HCT116 (cell line): ENCODE measurements around the gene CD7. TPM values are rescaled to one million over a fixed set of nuclear protein-coding genes. Genes with fewer than 3 reads are reported as not detected.

Experiments
- ATAC-seq: fragments of 200-7000 bp; cut with Tn5 transposase; 2 replicates; pipeline ENCODE4 v1.9.1; 2020; ENCODE audit warnings: mild to moderate bottlenecking, moderate library complexity
- BruUV-seq: library from RNA; stranded (reverse); fragments of 400-500 nt; replicated peaks from 2 replicates; lab custom pipeline; 2021; lab: Mats Ljungman, UMichigan
- CTCF ChIA-PET: fragments of 300-600 bp; sonication (Branson Sonifier 250); formaldehyde crosslinking; loops from one replicate; lab custom pipeline; 2021; ENCODE audit warnings: antibody characterized with exemption; lab: Charles Lee
- POLR2A ChIA-PET: fragments of 300-600, 350-600 bp; sonication (Branson Sonifier 250); formaldehyde crosslinking; loops from one replicate; lab custom pipeline; 2021; ENCODE audit warnings: antibody characterized with exemption; lab: Charles Lee
- RAD21 ChIA-PET, 2 experiments: fragments of 300-600 bp; sonication (Branson Sonifier 250); formaldehyde crosslinking; loops; one replicate each; lab custom pipeline; 2023; ENCODE audit warnings: low total read pairs in 2 of 2; ENCODE audit not compliant: uncharacterized antibody in 2 of 2, unreplicated experiment in 2 of 2, low non-redundant PET in 1 of 2; lab: Charles Lee
- DNase-seq: peaks from one replicate; pipeline ENCODE4 v3.0.0-alpha.2; 2010; ENCODE audit warnings: low read depth, low spot score
- H2AFZ ChIP-seq: fragments of 200-600 bp; shearing (Covaris generic), sonication (generic); 2 replicates; pipeline ENCODE4 v1.6.1; 2017; ENCODE audit warnings: low read depth, mixed run types, mixed read lengths, antibody characterized with exemption, low read length; ENCODE audit not compliant: poor library complexity, severe bottlenecking
- H3K27ac ChIP-seq: 2 replicates; pipeline ENCODE4 v1.5.1; 2012; ENCODE audit warnings: low read depth, low read length
- H3K27me3 ChIP-seq: fragments of 200-600 bp; sonication (generic); 2 replicates; pipeline ENCODE4 v1.6.1; 2016; ENCODE audit warnings: mixed run types, low read length, mixed read lengths; ENCODE audit not compliant: insufficient read depth
- H3K36me3 ChIP-seq, 2 experiments: fragments of 200-500 bp in 1 of 2; fragments of 200-600 bp in 1 of 2; sonication (Bioruptor generic) in 1 of 2; sonication (generic) in 1 of 2; 2 replicates each; pipeline versions ENCODE4 v1.5.1 to v1.6.1; 2014 to 2016; ENCODE audit warnings: low read length in 2 of 2, inconsistent platforms in 1 of 2, mixed read lengths in 1 of 2, mixed run types in 1 of 2; ENCODE audit not compliant: insufficient read depth in 2 of 2, control insufficient read depth in 1 of 2
- H3K4me1 ChIP-seq, 2 experiments: fragments of 200-600 bp in 1 of 2; sonication (generic) in 1 of 2; 2 replicates each; pipeline versions ENCODE4 v1.5.1 to v1.6.1; 2012 to 2017; ENCODE audit warnings: low read length in 2 of 2, inconsistent platforms in 1 of 2, mild to moderate bottlenecking in 1 of 2, mixed read lengths in 1 of 2, mixed run types in 1 of 2, moderate library complexity in 1 of 2; ENCODE audit not compliant: insufficient read depth in 2 of 2, control insufficient read depth in 1 of 2
- H3K4me2 ChIP-seq: fragments of 200-600 bp; sonication (generic); 2 replicates; pipeline ENCODE4 v1.6.1; 2017; ENCODE audit warnings: mixed run types, low read length, mixed read lengths
- H3K4me3 ChIP-seq, 2 experiments: fragments of 200-600 bp in 1 of 2; sonication (generic) in 1 of 2; replicated peaks in 1 of 2; 2 replicates each; pipeline ENCODE4 v1.5.1; 2011 to 2016; ENCODE audit warnings: low read length in 2 of 2, control low read depth in 1 of 2, low read depth in 1 of 2, mild to moderate bottlenecking in 1 of 2, mixed read lengths in 1 of 2, mixed run types in 1 of 2
- H3K79me2 ChIP-seq: fragments of 200-600 bp; sonication (generic); 2 replicates; pipeline ENCODE4 v1.6.1; 2017; ENCODE audit warnings: mild to moderate bottlenecking, mixed run types, low read length, moderate library complexity, mixed read lengths; ENCODE audit not compliant: insufficient read depth
- H3K9ac ChIP-seq: fragments of 200-600 bp; sonication (generic); 2 replicates; pipeline ENCODE4 v1.6.1; 2016; ENCODE audit warnings: low read length, mixed read lengths
- H3K9me2 ChIP-seq: fragments of 200-600 bp; sonication (generic), shearing (Covaris generic); 2 replicates; pipeline ENCODE4 v1.6.1; 2017; ENCODE audit warnings: mixed run types, mild to moderate bottlenecking, moderate library complexity; ENCODE audit not compliant: insufficient read depth
- H3K9me3 ChIP-seq, 2 experiments: fragments of 200-500 bp in 1 of 2; fragments of 200-600 bp in 1 of 2; sonication (Bioruptor generic) in 1 of 2; sonication (generic) in 1 of 2; 2 replicates each; pipeline ENCODE4 v1.6.1; 2014 to 2017; ENCODE audit warnings: low read length in 2 of 2, mixed read lengths in 2 of 2, inconsistent platforms in 1 of 2, low read depth in 1 of 2, mild to moderate bottlenecking in 1 of 2, mixed run types in 1 of 2, moderate library complexity in 1 of 2; ENCODE audit not compliant: control insufficient read depth in 1 of 2, insufficient read depth in 1 of 2
- H4K20me1 ChIP-seq: fragments of 200-600 bp; sonication (generic), shearing (Covaris generic); 2 replicates; pipeline ENCODE4 v1.6.1; 2017; ENCODE audit warnings: mixed run types, mild to moderate bottlenecking, moderate library complexity; ENCODE audit not compliant: insufficient read depth
- CBX3 ChIP-seq: IDR thresholded peaks from 2 replicates; pipeline ENCODE4 v1.6.1; 2012; ENCODE audit warnings: low read depth
- YY1 ChIP-seq: IDR thresholded peaks from 2 replicates; pipeline ENCODE4 v1.6.1; 2011; ENCODE audit warnings: low read length, low read depth, moderate library complexity, mild to moderate bottlenecking; ENCODE audit not compliant: insufficient replicate concordance; ENCODE audit errors: extremely low read depth
- ZFX ChIP-seq: fragments of 450-650 bp; IDR thresholded peaks from 2 replicates; pipeline ENCODE4 v1.6.1; 2017
- intact Hi-C: fragments of 100-400 bp; cut with micrococcal nuclease; formaldehyde crosslinking; loops from 2 replicates; pipeline ENCODE4 v1.10.0; 2022
- total RNA-seq: library from RNA; stranded (reverse); gene quantifications from one replicate; pipeline ENCODE4 v1.2.1, GENCODE V29; 2021; ENCODE audit not compliant: unreplicated experiment
- TF ChIP-seq, protein P1 (sequence below): IDR thresholded peaks from 2 replicates; pipeline ENCODE4 v1.6.1; 2011; ENCODE audit warnings: mild to moderate bottlenecking, low read length, moderate library complexity; ENCODE audit not compliant: insufficient replicate concordance; ENCODE audit errors: extremely low read depth

Gene CD7
- total RNA-seq, 1 experiment from 2014 or later: 0.61 TPM

DNA sequence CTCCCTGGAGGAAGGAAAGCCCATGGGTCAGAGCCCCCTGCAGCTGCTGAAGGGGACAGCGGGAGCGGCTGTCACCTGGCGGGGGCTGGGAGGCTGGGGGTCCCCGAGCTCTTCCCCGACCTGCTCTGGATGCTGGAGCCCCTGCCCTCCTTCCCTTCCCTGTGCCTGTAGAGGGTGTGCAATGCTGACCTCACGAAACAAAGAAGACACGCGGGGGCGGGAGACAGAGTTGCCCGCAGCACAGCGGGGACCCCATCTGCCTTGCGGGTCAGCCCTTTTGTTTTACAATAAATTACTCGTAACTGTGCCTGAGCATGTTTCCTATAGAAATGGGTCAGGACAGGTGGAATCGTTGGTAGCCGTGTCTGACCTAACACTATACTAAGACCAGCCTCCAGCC, 9.9 kb upstream of the CD7 start:
- Histone ChIP-seq H3K79me2 (no peaks in the 10 kb centered on the region; the same call in 1 of the 2 replicates), H3K36me3 (no peaks in the 10 kb centered on the region), H3K9ac (no peak overlapping the region), H3K9me3 (no peaks in the 10 kb centered on the region), H3K9me2 (no peaks in the 10 kb centered on the region), H3K4me3 (no peak overlapping the region), H2AFZ (no peak overlapping the region), H3K27me3 (no peaks in the 10 kb centered on the region), H3K27ac (no peak overlapping the region), H4K20me1 (no peaks in the 10 kb centered on the region), H3K4me2 (no peak overlapping the region), H3K4me1 (peaks cover 27 to 53% of the 10 kb centered on the region in 2 experiments)
- intact Hi-C loops: no loop called here
- TF ChIP-seq, protein P1, sequence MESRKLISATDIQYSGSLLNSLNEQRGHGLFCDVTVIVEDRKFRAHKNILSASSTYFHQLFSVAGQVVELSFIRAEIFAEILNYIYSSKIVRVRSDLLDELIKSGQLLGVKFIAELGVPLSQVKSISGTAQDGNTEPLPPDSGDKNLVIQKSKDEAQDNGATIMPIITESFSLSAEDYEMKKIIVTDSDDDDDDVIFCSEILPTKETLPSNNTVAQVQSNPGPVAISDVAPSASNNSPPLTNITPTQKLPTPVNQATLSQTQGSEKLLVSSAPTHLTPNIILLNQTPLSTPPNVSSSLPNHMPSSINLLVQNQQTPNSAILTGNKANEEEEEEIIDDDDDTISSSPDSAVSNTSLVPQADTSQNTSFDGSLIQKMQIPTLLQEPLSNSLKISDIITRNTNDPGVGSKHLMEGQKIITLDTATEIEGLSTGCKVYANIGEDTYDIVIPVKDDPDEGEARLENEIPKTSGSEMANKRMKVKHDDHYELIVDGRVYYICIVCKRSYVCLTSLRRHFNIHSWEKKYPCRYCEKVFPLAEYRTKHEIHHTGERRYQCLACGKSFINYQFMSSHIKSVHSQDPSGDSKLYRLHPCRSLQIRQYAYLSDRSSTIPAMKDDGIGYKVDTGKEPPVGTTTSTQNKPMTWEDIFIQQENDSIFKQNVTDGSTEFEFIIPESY: no peak
- TF ChIP-seq ZFX (no peak), YY1 (no peak)
- ATAC-seq (no peak), DNase-seq (no peak)
- POLR2A ChIA-PET: no interaction called here
- RAD21 ChIA-PET: no interaction called here
- BruUV-seq: no TSS peak
- CTCF ChIA-PET: no interaction called here

DNA sequence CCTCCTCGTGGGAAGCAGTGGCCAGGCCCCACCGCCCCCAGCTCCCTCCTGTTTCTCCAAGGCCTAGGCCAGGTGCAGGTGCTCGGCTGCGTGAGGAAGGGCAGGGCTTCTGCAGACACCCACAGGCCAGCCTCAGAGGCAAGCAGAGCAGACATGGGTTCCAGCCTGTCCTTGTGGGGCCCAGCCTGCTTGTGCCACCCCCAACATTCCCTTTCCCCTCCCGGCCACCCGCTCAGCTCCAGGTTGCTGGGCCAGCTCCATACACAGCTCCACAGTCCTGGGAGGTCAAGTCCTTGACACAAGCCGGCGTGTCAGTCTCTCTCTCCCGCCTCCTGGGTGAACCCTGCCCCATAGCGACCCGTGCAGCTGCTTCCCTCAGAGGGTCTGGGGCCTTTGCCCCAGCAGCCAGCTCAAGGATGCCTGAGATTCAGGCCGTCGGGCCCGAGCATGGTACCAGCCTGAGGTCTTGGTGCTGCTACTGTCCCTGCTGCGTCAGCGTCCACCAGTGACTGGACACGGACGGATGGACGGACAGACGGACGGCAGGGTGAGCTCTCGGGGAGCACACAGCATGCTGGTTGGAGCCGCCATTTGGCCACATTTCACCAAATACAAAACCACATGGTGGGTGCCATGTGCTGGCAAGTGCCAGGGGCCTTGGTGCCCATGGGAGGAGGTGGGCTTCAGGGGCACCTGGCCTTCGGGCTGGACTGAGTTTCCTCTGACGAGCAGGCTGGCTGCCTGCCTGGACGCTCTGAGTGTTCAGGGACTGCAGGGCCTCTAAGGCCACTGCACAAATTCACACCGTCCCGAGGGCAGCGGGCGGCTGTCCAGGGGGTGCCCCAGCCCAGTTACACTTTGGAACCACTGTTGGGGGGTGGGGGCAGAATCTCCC, 8.1 kb upstream of the CD7 start:
- intact Hi-C loops: no loop called here
- Histone ChIP-seq H2AFZ (no peak overlapping the region), H3K4me1 (peaks cover 15 to 40% of the 10 kb centered on the region in 2 experiments), H3K27ac (no peak overlapping the region; the same call in 1 of the 2 replicates), H4K20me1 (no peaks in the 10 kb centered on the region), H3K4me3 (no peak overlapping the region), H3K27me3 (no peaks in the 10 kb centered on the region), H3K9me3 (no peaks in the 10 kb centered on the region), H3K79me2 (no peaks in the 10 kb centered on the region), H3K9me2 (no peaks in the 10 kb centered on the region), H3K4me2 (no peak overlapping the region), H3K9ac (no peak overlapping the region), H3K36me3 (no peaks in the 10 kb centered on the region)
- no peak for DNase-seq
- CTCF ChIA-PET: no interaction called here
- no TSS peak for BruUV-seq
- RAD21 ChIA-PET: interaction anchor here in 1 of 2 experiments (1.5 kb wide), 1 partner anchor 11 kb away, joined by 3 read pairs; no protein-coding TSS in a partner anchor
- TF ChIP-seq ZFX (0 out of 2 replicates have a peak, but pooled peaks have one; percentile 8), CBX3 (no peak)
- POLR2A ChIA-PET: interaction anchor here (0.9 kb wide), 1 partner anchor 29 kb away, joined by 4 read pairs; no protein-coding TSS in a partner anchor
- ATAC-seq: no peak
